PC-9 (cell line): Measurements from ENCODE around the gene PCBP2.

Experiments used
- EZH2 ChIP-seq: fragments of 200-600 bp; sonication (generic); IDR thresholded peaks from 2 replicates; pipeline ENCODE4 v1.8.0; 2017; ENCODE audit warnings: antibody characterized with exemption, low read depth
- TF ChIP-seq, protein P1 (sequence below): fragments of 200-600 bp; sonication (generic); conservative IDR thresholded peaks from 2 replicates; pipeline ENCODE4 v1.6.1; 2017; ENCODE audit warnings: mixed run types, antibody characterized with exemption, mild to moderate bottlenecking, moderate library complexity

DNA sequence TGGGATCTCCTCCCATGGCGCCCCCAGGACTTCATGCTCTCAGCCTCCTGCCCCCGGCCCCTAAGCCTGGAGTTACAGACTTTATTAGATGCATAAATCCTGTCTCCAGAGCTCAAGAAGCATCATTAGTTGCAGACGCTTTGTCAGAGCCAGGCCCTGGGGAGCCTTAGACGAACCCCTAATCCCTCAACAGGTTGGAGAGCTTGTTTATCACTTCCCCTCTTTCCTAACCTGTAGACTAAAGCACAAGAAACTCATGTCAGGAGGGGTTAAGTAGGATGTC is 55.6 kb downstream of the PCBP2 start:
- TF ChIP-seq, protein P1, sequence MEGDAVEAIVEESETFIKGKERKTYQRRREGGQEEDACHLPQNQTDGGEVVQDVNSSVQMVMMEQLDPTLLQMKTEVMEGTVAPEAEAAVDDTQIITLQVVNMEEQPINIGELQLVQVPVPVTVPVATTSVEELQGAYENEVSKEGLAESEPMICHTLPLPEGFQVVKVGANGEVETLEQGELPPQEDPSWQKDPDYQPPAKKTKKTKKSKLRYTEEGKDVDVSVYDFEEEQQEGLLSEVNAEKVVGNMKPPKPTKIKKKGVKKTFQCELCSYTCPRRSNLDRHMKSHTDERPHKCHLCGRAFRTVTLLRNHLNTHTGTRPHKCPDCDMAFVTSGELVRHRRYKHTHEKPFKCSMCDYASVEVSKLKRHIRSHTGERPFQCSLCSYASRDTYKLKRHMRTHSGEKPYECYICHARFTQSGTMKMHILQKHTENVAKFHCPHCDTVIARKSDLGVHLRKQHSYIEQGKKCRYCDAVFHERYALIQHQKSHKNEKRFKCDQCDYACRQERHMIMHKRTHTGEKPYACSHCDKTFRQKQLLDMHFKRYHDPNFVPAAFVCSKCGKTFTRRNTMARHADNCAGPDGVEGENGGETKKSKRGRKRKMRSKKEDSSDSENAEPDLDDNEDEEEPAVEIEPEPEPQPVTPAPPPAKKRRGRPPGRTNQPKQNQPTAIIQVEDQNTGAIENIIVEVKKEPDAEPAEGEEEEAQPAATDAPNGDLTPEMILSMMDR = no peak
- TF ChIP-seq EZH2 = no peak
